GDM1 (cell line): ENCODE data around the gene KCTD2.
"Not testable (repeated sequence)": the region's sequence is repeated elsewhere in the genome, so short reads cannot be mapped to it uniquely, and the experiment has no call there.

Source experiments
- DNase-seq: peaks from one replicate; lab custom pipeline; 2025; lab: John Stamatoyannopoulos, UW

Gene KCTD2, protein sequence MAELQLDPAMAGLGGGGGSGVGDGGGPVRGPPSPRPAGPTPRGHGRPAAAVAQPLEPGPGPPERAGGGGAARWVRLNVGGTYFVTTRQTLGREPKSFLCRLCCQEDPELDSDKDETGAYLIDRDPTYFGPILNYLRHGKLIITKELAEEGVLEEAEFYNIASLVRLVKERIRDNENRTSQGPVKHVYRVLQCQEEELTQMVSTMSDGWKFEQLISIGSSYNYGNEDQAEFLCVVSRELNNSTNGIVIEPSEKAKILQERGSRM

GRCh38 chr17:75046407-75047289 is at the start of gene KCTD2, which contains the start of gene ATP5PD:
KCTD2 (plus strand) TSS chr17:75047225; CDS start chr17:75047251, 26 bp downstream.
ATP5PD (minus strand) TSS chr17:75046969; CDS start chr17:75042650, 4,319 bp downstream.
- peak; percentile 95 for DNase-seq

GRCh38 chr17:74998783-74999182 is 48.2 kb upstream of the KCTD2 start:
- DNase-seq, result no peak

GRCh38 chr17:74999523-74999922 is 47.5 kb upstream of the KCTD2 start:
- DNase-seq, result no peak

GRCh38 chr17:75001915-75002843 is 44.8 kb upstream of the KCTD2 start:
- no peak for DNase-seq

GRCh38 chr17:75003070-75003956 is 43.7 kb upstream of the KCTD2 start:
- no peak for DNase-seq

DNA sequence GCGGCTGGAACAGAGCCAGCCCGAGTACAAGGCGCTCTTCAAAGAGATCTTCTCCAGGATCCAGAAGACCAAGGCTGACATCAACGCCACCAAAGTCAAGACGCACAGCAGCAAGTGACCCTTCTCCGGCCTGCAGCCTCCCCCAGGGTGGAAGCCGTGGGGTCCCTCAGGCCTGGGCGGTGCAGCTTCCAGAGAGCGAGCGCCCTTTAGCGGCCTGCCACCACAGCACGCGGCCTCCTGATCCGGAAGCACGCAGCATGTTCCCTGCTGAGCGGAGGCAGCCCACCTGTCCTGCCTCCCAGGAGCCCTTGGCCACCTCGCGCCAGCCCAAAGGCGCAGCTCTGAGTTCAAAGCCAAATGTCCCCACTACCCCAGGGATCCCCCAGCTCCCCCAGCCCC is 43.1 kb upstream of the KCTD2 start:
- DNase-seq, result no peak

DNA sequence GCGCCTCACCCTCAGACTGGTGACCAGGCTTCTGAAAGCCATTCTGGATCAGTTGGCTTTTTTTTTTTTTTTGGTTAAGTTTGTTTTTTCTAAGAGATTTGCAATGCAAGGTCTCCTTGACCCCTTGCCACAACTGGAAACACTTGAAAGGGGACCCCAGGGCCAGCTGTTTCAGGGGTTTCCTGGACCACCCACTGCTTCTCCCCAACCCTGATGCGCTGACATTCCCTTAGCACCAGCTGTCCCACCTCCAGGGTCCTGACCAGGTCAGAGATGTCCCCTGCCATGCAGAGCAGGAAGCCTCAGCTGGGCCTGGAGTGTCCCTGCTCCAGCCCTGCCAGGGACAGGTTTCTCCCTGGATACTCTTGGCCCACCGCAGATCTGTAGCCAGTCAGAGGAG is 42.7 kb upstream of the KCTD2 start:
- DNase-seq, result no peak

DNA sequence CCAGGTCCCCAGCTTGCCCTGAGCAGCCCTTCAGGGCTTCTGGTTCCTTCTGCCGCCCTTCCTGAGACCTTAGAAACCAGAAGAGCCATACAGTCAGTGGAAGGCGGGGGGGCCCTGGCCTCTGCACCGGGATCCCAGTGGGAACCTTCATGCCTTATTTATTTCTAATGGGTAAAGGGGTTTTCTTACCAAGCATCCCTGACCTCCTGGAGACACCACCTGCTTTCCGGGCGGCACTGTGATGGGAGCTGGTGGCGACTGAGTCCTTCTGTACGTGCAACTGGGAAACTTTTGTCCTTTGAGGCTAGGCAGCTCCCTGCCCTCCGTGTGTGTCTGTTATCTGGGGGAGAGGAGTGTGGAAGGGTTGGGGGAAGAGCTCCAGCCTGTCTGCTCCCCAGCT is 41.7 kb upstream of the KCTD2 start:
- DNase-seq, result no peak

- DNase-seq, result not testable (repeated sequence)
Measured at GRCh38 chr17:75006084-75006483, 40.9 kb upstream of the KCTD2 start.

GRCh38 chr17:75006653-75007052 is 40.4 kb upstream of the KCTD2 start:
- DNase-seq, result no peak

GRCh38 chr17:75008373-75008772 is 38.7 kb upstream of the KCTD2 start:
- no peak for DNase-seq

DNA sequence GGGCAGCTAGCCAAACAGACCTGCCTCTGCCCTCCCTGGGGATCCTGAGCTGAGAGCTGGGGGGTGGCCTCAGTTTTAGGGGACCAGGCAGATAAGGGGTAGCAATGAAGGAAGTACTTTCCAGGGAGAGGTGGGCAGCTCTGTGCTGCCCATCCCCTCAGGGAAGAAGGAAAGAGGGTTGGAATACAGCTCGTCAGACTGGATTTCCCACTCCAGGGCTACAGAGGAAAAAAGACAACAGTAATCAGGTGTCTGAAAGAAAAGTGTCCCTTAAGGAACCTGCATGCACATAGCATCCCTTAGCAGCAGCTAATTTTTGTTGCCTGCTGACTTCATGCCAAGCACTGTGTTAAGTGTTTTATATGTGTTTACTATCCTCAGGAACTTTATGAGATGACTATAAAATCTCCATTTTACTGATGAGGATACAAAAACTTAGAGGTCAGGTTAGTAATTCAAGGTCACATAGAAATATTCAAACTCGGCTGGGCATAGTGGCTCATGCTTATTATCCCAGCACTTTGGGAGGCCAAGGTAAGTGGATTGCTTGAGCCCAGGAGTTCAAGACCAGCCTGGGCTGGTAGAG is 37.8 kb upstream of the KCTD2 start:
- no peak for DNase-seq

- DNase-seq, result no peak
Measured at GRCh38 chr17:75010683-75011400, 36.2 kb upstream of the KCTD2 start.

- no peak for DNase-seq
Measured at GRCh38 chr17:75011401-75012095, 35.5 kb upstream of the KCTD2 start.

DNA sequence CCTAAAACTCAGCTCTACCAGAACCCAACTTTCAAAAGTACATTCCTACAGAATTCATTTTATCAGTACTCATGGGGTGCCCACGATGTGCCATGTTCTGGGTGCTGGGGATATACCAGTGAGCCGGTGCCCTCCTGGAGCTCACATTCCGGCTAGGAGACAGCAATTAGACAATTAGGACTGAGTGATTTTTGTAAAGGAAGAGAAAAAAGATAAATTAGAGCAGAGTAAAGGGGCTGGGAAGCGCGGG is 35.0 kb upstream of the KCTD2 start:
- DNase-seq, result no peak

- peak; percentile 79 for DNase-seq
Measured at GRCh38 chr17:75012346-75013091, 34.5 kb upstream of the KCTD2 start, which contains the start of gene MRPL58. MRPL58 (plus strand) TSS chr17:75012670; CDS start chr17:75012687, 17 bp downstream.

DNA sequence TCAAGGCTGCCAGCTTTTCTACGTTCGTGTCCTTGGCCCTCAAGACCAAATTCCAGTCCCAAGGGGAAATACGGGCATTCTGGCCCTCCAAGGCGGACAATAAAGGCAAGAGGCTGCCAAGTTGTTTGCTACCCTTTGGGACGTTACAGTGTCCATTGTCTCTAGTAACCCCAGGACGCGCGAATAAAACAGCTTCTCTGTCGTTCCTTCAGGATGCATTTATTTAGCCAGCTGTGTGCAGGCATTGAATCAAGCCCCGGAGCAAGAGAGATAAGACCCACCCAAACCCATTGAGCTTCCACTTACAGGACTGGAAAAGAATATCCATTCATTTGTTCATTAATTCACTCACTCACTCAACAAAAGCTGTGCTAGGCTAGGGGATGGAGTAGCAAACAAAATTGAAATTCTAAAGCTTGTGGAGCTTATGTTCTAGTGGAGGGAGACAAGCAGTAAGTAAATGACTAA is 33.9 kb upstream of the KCTD2 start:
- DNase-seq, result no peak

DNA sequence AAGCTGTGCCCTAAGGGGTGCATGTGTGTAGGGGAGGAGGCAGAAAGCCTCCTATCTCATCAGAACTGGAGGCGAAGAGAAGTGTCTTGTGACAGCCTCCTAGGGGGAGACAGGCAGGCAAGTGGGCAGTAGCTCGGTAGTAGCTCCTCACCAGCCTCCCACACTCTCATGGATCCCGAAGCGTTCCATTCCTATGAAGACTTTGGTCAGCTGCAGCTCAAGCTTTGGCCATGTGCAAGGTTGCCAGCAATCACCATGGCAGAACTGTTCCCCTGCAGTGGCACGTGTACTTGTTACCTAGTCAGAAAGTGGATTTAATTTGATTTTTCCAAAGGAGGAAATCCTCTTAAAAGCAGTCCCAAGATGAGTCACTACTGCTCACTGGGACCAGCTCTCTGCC is 27.9 kb upstream of the KCTD2 start:
- no peak for DNase-seq

DNA sequence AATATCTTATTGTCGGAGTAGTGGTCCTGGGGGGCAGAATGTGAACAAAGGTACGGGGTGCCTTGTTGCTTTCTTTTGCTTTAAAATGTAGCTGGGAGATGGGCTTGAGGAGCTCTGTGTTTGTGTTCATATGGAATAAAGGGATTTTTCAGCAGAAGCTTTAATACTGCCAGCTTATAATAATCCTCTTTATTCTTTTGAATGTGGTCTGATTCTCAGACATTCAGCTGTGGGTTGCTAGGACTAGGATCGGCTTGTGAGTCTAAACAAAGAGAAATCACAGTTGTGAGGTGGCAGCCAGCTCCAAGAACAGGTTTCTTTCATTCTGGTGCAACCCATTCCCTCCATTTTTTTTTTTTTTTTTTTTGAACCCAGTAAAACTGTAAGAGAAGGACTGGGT is 27.3 kb upstream of the KCTD2 start:
- no peak for DNase-seq
